CD14-positive monocyte (primary cell): Measurements from ENCODE around the gene SMC3. TPM values are rescaled to one million over a fixed set of nuclear protein-coding genes. Genes with fewer than 3 reads are reported as not detected.

Experiments used
- DNase-seq, 3 donors: peaks; one replicate each; pipeline ENCODE4 v3.0.0-alpha.2; 2011 to 2022
- H2AFZ ChIP-seq: 2 replicates; pipeline ENCODE4 v1.6.0; 2012; ENCODE audit warnings: mild to moderate bottlenecking, low read depth, low read length, inconsistent platforms; ENCODE audit not compliant: insufficient read depth, poor library complexity, severe bottlenecking
- H3K27ac ChIP-seq, 2 donors: 1 replicate in 1 of 2; 2 replicates in 1 of 2; pipeline ENCODE4 v1.5.1; 2012 to 2013; ENCODE audit warnings: low read length in 2 of 2, control low read depth in 1 of 2, inconsistent platforms in 1 of 2, low read depth in 1 of 2, mild to moderate bottlenecking in 1 of 2
- H3K27me3 ChIP-seq, 2 donors: one replicate each; pipeline versions ENCODE4 v1.6.0 to v1.6.1; 2011 to 2013; ENCODE audit warnings: low read length in 2 of 2; ENCODE audit not compliant: control insufficient read depth in 2 of 2, insufficient read depth in 2 of 2
- H3K36me3 ChIP-seq, 2 donors: replicated peaks in 1 of 2; 1 replicate in 1 of 2; 2 replicates in 1 of 2; pipeline versions ENCODE4 v1.5.1 to v1.6.1; 2012 to 2013; ENCODE audit warnings: low read length in 2 of 2, control low read depth in 1 of 2, inconsistent platforms in 1 of 2, mild to moderate bottlenecking in 1 of 2; ENCODE audit not compliant: insufficient read depth in 2 of 2, control insufficient read depth in 1 of 2
- H3K4me1 ChIP-seq, 2 donors: 1 replicate in 1 of 2; 2 replicates in 1 of 2; pipeline versions ENCODE4 v1.5.1 to v1.6.1; 2012 to 2013; ENCODE audit warnings: low read length in 2 of 2, control low read depth in 1 of 2, inconsistent platforms in 1 of 2, mild to moderate bottlenecking in 1 of 2, moderate library complexity in 1 of 2; ENCODE audit not compliant: insufficient read depth in 2 of 2, control insufficient read depth in 1 of 2
- H3K4me2 ChIP-seq: replicated peaks from 2 replicates; pipeline ENCODE3; 2012; ENCODE audit warnings: low read length, moderate library complexity, mild to moderate bottlenecking; ENCODE audit not compliant: poor library complexity, severe bottlenecking; ENCODE audit errors: extremely low read depth
- H3K4me3 ChIP-seq, 3 experiments: fragments of 200-600 bp in 1 of 3; sonication (generic) in 1 of 3; replicated peaks in 1 of 3; 1 replicate in 2 of 3; 2 replicates in 1 of 3; pipeline ENCODE4 v1.5.1; 2011 to 2013; ENCODE audit warnings: low read length in 3 of 3, mild to moderate bottlenecking in 3 of 3, control low read depth in 2 of 3, low read depth in 2 of 3, inconsistent platforms in 1 of 3, moderate library complexity in 1 of 3
- H3K79me2 ChIP-seq: 2 replicates; pipeline ENCODE4 v1.6.0; 2012; ENCODE audit warnings: mild to moderate bottlenecking, control low read depth, inconsistent platforms, low read length, moderate library complexity; ENCODE audit not compliant: insufficient read depth
- H3K9ac ChIP-seq: 2 replicates; pipeline ENCODE4 v1.6.0; 2017; ENCODE audit warnings: low read length, mild to moderate bottlenecking; ENCODE audit not compliant: insufficient read depth, poor library complexity, severe bottlenecking
- H3K9me3 ChIP-seq, 2 donors: replicated peaks in 1 of 2; 1 replicate in 1 of 2; 2 replicates in 1 of 2; pipeline versions ENCODE4 v1.5.1 to v1.6.1; 2012 to 2013; ENCODE audit warnings: low read length in 2 of 2, control low read depth in 1 of 2; ENCODE audit not compliant: control insufficient read depth in 1 of 2, insufficient read depth in 1 of 2
- H4K20me1 ChIP-seq: 2 replicates; pipeline ENCODE4 v1.6.0; 2012; ENCODE audit warnings: mild to moderate bottlenecking, low read length, control low read depth, moderate library complexity; ENCODE audit not compliant: insufficient read depth
- H3K27ac Mint-ChIP-seq, 7 donors: one replicate each; pipeline ENCODE4 v1.8.0; 2020; ENCODE audit warnings: mild to moderate bottlenecking in 7 of 7, mixed read lengths in 7 of 7, moderate library complexity in 6 of 7, inconsistent platforms in 2 of 7
- H3K27me3 Mint-ChIP-seq, 3 donors: one replicate each; pipeline ENCODE4 v1.8.0; 2021 to 2022; ENCODE audit warnings: low read depth in 3 of 3, mild to moderate bottlenecking in 3 of 3, mixed read lengths in 3 of 3, moderate library complexity in 3 of 3, inconsistent platforms in 1 of 3
- H3K36me3 Mint-ChIP-seq, 2 donors: one replicate each; pipeline ENCODE4 v1.8.0; 2020; ENCODE audit warnings: mixed read lengths in 2 of 2, inconsistent platforms in 1 of 2, mild to moderate bottlenecking in 1 of 2
- H3K4me1 Mint-ChIP-seq: one replicate; pipeline ENCODE4 v1.8.0; 2020; ENCODE audit warnings: mild to moderate bottlenecking, mixed read lengths
- H3K4me3 Mint-ChIP-seq, 2 donors: one replicate each; pipeline ENCODE4 v1.8.0; 2020; ENCODE audit warnings: mild to moderate bottlenecking in 2 of 2, mixed read lengths in 2 of 2, moderate library complexity in 1 of 2
- H3K9me3 Mint-ChIP-seq, 7 donors: one replicate each; pipeline ENCODE4 v1.8.0; 2020 to 2022; ENCODE audit warnings: mixed read lengths in 7 of 7, mild to moderate bottlenecking in 6 of 7, moderate library complexity in 6 of 7, inconsistent platforms in 2 of 7
- CTCF ChIP-seq: fragments of 200-600 bp; IDR thresholded peaks from one replicate; pipeline ENCODE4 v1.8.0; 2022; ENCODE audit warnings: antibody characterized with exemption, mild to moderate bottlenecking
- WGBS: methylation state at CpG from one replicate; pipeline ENCODE4 v1.1.5; 2013; ENCODE audit warnings: missing lambda C conversion rate; ENCODE audit not compliant: insufficient coverage; 5-methylcytosine and 5-hydroxymethylcytosine counted together
- intact Hi-C, 2 donors: fragments of 100-400 bp; cut with micrococcal nuclease; formaldehyde crosslinking; loops; one replicate each; pipeline versions ENCODE4 v1.15.0 to v1.15.1; 2023
- polyA plus RNA-seq, 3 donors: library from polyadenylated mRNA; depleted of rRNA in 1 of 3; unstranded in 2 of 3; stranded (reverse) in 1 of 3; fragments of 300-500 nt in 2 of 3; fragments of >200 nt in 1 of 3; fragmentation: Illumina TruSeq in 2 of 3; gene quantifications; 1 replicate in 2 of 3; 2 replicates in 1 of 3; pipeline ENCODE4 v1.2.3, GENCODE V29; 2012 to 2021

SMC3 gene
- polyA plus RNA-seq, 3 donors: 5.0 to 33.9 (median 21.1) TPM

DNA sequence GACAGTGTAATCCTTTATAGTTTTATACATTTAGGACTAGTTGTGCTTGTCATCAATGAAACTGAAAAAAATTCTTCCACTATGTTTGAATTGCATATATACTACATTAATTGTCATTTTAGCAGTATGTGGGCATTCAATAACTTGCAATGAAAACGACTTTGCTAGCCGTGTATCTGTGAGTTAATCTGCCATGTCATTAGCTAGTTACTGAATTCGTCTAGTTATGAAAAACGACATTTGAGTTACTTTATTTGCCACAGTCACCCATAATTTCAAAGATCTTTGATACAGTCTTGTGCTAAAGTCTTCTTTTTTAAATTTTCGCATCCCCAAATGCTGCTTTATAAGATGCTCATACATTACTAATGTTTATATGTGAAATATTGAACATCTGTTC lies 18.3 kb upstream of the SMC3 start:
- Histone ChIP-seq H3K36me3 (no peaks in the 10 kb centered on the region), H4K20me1 (no peaks in the 10 kb centered on the region), H3K4me1 (no peaks in the 10 kb centered on the region), H3K4me2 (no peak overlapping the region), H2AFZ (no peak overlapping the region), H3K9ac (no peak overlapping the region), H3K79me2 (no peaks in the 10 kb centered on the region), H3K27ac (no peak overlapping the region), H3K27me3 (no peaks in the 10 kb centered on the region), H3K4me3 (no peak overlapping the region), H3K9me3 (no peaks in the 10 kb centered on the region)
- TF ChIP-seq CTCF: no peak
- intact Hi-C loops: loop anchor here (5.0 kb wide), 3 partner anchors 52 to 192 kb away; partner anchors contain the start of gene DUSP5 (in 1 of the 2)
- Mint-ChIP-seq H3K36me3 (no peaks in the 10 kb centered on the region), H3K27ac (no peak overlapping the region), H3K4me3 (no peak overlapping the region), H3K27me3 (peaks cover 2 to 4% (median 4%) of the 10 kb centered on the region in 3 donors), H3K4me1 (peaks cover 2% of the 10 kb centered on the region), H3K9me3 (no peaks in the 10 kb centered on the region)
- no CpG with 5 or more reads among the region's 5 CpGs for WGBS
- DNase-seq: no peak

GRCh38 chr10:110553905-110554304 lies 13.6 kb upstream of the SMC3 start:
- no peak overlapping the region for H3K4me2 ChIP-seq
- no peaks in the 10 kb centered on the region for H4K20me1 ChIP-seq
- intact Hi-C loops: no loop called here
- no peaks in the 10 kb centered on the region for H3K9me3 Mint-ChIP-seq
- H3K4me1 Mint-ChIP-seq: peaks cover 5% of the 10 kb centered on the region
- H3K9ac ChIP-seq: no peak overlapping the region
- DNase-seq: no peak
- H3K27ac Mint-ChIP-seq: no peak overlapping the region
- no peaks in the 10 kb centered on the region for H3K36me3 Mint-ChIP-seq
- H3K4me3 Mint-ChIP-seq: no peak overlapping the region
- H2AFZ ChIP-seq: no peak overlapping the region
- H3K27me3 ChIP-seq: no peaks in the 10 kb centered on the region
- H3K9me3 ChIP-seq: no peaks in the 10 kb centered on the region
- H3K4me1 ChIP-seq: no peaks in the 10 kb centered on the region
- no peaks in the 10 kb centered on the region for H3K36me3 ChIP-seq
- no peak for TF ChIP-seq CTCF
- peaks cover 2 to 6% (median 4%) of the 10 kb centered on the region in 3 donors for H3K27me3 Mint-ChIP-seq
- no peak overlapping the region for H3K27ac ChIP-seq
- no peaks in the 10 kb centered on the region for H3K79me2 ChIP-seq
- WGBS: no CpG with 5 or more reads among the region's 2 CpGs
- H3K4me3 ChIP-seq: no peak overlapping the region
